HCEC 1CT (cell line): ENCODE measurements around the gene PAM16.
A peak's percentile ranks its signal among the peaks of the same experiment; 100 is the strongest.
"Not testable (repeated sequence)": the region's sequence is repeated elsewhere in the genome, so short reads cannot be mapped to it uniquely, and the experiment has no call there.

ENCODE experiments used
- DNase-seq: peaks from one replicate; pipeline ENCODE4 v3.0.0-alpha.2; 2017

PAM16 gene

DNA sequence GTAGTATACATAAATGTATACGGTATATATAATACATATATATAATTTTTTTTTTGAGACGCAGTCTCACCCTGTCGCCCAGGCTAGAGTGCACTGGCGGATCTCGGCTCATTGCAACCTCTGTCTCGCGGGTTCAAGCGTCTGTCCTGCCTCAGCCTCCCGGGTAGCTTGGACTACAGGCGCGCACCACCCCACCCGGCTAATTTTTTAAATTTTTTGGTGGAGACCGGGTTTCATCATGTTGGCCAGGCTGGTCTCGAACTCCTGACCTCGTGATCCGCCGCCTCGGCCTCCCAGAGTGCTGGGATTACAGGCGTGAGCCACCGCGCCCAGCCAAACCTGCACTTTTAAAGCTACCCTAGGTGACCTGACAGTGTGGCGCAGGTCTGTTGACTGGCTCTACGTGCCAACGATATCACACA, 745 bp downstream of the PAM16 start:
- DNase-seq = no peak

DNA sequence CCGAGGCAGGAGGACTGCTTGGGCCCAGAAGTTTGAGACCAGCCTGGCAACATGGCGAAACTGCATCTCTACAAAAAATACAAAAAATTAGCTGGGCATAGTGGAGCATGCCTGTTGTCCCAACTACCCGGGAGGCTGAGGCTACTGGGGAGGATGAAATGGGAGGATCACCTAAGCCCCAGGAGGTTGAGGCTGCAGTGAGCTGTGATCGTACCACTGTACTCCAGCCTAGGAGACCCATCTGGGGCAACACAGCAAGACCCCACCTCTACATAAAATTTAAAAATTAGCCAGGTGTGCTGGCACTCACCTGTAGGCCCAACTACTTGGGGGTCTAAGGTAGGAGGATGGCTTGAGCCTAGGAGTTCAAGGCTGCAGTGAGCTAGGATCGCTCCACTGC, 1.8 kb downstream of the PAM16 start:
- no peak for DNase-seq

DNA sequence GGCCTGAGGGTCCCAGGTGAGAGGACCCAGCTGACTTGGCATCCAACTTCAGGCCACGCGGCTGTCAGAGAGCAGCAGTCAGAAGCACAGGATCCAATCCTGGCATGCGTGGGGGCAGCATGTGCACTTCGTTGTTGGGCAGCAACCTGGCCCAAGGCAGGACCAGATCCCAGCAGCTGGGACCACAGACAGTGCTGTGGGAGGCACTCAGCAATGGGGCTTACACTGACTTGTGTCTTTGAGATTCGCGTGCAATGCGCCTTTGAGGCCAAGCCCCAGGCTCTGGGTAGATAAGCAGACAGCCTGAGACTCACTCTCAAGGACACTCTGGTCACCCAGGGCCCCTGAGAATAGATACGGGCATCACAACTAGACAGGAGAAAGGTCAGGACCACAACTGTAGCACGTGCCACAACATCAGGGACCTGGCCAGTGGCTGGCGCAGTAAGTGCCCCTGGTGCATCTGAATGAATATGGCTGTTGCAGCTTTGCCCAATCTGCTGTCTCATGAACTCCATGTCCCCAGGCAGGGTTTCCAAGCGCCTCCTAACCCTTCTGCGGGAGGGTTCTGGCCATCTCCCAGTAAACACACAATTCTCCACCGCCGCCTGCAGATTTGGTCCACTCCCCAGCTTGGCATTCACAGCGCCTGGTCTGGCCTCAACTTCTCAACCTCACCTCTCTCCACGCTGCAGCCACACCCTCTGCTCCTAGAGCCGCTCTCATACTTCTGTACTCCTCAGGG, 3.2 kb downstream of the PAM16 start:
- no peak for DNase-seq

DNA sequence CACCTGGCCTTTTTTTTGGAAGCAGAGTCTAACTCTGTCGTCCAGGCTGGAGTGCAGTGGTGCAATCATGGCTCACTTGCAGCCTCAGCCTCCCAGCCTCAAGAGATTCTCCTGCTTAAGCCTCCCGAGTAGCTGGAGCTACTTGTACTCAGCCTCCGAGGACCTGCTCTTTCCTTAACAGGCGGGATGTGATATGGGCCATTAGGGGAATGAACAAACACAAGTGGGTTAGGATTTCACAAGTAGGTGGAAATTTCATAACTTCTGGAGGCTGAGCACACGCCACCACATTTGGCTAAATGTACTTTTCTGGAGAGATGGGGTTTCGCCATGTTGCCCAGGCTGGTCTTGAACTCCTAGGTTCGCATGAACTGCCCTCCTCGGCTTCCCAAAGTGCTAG, 4.1 kb downstream of the PAM16 start:
- no peak for DNase-seq

DNA sequence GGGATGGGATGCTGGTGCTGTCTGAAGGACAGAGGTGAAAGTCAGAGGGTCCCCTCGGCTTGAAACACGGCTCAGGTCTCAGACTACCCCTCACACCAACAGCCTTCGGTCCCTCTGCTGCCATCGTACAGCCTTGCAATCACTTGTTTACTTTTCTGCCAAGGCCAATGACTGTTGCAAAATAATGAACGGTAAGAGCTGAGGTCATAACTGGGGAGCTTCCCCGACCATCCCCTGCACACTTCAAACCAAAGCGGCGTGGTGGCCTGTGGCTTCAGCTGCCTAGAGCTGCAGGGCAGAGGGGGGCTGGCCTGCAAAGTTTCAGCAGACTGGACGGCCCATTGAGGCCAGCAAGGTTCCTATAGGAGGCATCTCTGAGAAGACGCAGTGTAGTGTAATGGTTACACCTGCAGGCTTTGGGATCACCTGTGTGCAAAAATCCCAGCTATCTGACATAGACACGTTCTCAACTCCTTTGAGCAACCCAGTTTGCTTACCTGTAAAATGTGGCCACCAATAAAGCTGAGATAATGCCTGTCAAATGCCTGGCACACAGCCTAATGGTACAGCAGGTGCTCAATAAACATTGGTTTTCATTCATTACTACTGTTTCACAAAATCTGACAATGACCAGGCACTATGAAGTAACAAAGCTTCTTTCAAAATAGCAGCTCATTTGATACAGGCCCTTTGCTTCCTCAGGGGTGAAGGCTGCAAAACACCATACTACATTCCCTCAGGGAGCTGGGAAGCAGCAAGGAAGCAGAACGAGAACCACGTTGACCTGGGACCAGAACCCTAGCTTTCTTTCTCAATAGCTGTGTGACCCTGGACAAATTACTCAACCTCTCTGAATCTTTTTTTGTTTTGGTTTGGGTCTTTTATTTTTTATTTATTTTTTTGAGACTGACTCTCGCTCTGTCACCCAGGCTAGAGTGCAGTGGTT, 5.0 kb downstream of the PAM16 start:
- DNase-seq = no peak

DNA sequence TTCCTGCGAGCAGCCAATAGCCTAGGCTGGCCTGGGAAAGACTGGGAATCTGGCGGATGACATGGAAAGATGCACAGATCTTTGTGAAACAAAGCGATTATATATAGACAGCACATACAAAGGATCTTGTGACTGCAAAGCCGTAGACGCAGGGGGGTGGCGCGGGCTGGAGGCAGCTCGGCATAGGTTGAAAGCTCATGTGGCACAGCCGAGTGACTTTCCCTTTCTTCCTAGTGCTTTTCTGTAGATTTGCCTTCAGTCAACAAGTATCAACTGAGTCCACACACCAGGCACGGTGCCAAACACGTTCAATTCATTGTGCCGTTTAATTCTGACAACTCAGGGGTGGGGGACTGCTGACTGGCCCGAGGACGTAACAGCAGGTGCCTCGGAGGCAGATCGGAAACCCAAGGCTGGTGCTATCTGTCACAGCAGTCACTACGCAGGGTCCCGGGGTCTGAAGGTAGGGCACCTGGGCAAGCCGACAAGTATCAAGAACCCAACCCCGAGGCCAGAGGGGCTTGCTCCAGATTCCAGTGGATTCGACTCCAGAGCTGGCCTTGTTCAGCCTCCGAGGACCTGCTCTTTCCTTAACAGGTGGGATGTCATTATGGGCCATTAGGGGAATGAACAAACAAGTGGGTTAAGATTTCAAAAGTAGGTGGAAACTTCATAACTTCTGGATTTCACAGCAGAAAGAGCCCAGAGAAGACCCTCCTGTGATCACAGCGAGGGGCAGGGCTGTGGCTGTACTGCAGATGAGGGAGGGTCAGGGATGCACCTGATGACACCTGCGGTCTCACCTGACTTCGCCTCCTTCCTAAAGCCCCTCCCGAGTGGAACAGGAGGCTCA, 5.9 kb downstream of the PAM16 start:
- DNase-seq = peak; percentile 11

DNA sequence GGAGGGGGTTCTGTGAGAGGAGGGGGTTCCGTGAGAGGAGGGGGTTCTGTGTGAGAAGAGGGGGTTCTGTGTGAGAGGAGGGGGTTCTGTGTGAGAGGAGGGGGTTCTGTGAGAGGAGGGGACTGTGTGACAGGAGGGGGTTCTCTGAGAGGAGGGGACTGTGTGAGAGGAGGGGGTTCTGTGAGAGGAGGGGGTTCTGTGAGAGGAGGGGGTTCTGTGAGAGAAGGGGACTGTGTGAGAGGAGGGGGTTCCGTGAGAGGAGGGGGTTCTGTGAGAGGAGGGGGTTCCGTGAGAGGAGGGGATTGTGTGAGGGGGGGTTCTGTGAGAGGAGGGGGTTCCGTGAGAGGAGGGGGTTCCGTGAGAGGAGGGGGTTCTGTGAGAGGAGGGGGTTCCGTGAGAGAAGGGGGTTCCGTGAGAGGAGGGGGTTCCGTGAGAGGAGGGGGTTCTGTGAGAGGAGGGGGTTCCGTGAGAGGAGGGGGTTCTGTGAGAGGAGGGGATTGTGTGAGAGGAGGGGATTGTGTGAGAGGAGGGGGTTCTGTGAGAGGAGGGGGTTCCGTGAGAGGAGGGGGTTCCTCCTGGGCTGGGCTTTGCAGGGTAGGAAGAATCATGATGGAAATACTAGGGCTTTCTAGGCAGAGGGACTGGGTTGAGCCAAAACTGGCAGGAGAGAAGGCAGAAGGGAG, 6.7 kb downstream of the PAM16 start:
- not testable (repeated sequence) for DNase-seq

DNA sequence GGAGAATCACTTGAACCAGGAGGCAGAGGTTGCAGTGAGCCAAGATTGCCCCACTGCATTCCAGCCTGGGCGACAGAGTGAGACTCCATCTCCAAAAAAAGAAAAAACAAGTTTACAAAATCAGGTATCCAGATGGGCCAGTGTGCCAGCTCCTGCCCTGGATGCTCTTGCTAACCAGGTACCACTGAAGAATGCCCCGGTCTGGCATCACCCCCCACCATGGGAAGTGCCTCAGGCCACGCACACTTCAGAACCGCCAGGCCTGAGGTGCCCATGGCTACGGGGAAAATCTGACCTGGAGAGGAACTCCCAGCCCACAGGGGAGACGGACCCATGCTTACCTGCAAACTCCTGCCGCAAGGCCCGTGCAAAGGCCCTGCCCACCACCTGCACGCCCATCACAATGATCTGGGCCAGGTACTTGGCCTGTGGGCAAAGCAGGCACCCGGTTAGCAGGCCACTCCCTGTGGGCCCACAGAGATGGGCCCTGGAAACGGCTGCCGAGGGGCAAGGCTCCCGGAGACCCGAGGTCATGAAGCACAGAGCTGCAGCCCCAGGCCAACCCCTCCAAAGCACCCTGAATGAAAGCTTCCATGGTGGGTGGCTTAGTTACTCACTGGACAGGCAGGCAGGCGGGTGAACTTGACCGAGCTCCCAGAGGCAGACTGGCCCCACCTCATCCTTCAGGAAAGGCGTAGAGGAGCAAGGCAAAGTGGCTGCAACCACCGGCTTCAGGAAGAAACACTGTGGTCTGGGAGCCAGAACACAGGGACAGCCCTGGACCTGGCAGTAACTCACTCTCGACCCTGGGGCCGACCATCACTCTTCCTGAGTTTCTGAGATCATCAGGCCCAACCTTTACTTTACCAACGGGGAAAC, 8.0 kb downstream of the PAM16 start:
- DNase-seq = no peak

DNA sequence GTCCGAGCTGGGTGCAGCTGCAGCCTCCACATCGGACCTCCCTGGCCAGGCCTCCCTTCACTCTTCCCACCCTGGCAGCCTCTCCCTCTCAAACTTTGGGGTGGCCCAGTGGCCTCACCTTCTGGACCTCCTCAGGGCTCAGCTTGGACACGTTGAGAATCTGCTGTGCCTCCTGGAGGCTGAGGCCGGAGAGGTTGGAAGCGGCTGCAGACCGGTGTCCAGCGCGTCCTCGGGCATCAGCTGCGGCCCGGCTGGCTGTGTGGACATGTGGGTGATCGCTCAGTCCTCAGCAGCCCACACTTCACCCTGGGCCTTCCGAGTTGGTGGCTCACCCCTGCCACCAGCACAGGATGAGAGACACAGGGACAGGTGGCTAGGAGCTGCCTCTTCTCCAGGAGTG, 9.9 kb downstream of the PAM16 start:
- DNase-seq = no peak

DNA sequence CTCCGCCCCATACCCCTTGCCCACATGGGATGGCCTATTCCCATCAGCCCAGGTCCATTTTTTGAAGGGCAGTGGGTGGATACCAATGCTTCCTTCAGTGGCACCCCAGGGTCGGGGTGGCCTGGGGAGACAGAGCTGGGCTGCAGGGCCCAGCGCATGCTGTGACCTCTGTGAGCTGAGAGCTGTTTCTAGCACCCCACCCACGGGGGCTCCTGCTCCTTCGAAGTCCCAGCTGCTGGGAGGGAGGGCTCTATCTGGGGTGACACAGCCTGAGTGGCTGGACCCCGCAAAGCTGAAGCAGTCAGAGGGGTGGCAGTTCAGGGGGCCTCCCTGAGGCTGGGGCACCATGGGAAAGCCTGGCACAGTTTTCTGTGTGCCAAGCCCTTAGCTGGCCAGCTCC, 10.7 kb downstream of the PAM16 start:
- DNase-seq = no peak

DNA sequence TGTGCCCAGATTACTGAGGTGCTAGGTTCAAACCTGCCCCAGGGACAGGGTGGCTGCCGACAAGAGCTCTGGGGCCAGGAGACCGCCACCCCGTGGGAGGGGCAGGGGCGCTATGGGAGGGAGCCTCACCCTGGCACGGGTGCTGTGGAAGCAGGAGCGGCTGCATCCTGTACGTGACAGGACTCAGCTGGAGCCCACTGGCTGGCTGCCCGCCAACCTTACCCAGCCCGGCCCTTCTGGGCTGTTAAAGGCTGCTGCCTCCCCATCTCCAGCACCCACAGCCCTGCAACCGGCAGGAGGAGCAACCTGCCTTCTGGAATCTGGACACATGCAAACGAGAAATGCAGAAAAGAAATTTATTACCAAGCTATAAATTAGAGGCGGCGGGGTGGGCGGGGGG, 11.2 kb downstream of the PAM16 start:
- DNase-seq = no peak

DNA sequence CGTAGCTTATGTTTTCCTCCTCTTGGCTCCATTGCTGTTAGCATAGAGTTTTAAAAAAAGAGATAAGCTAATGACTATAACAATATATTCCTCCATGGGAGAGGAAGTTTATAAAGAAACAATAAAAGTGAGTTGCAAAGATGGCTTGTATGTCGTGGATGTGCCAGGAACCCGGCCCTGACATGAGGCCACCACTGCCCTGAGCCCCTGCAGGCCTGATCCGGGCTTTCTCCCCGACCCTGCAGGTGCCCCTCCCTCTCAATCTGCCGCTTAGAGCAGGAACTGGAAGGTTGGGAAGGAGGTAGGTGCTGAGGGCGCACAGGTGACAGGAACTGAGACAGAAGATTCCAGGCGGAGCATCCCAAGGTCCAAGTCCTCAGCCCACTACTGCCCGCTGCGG, 11.7 kb downstream of the PAM16 start:
- no peak for DNase-seq

DNA sequence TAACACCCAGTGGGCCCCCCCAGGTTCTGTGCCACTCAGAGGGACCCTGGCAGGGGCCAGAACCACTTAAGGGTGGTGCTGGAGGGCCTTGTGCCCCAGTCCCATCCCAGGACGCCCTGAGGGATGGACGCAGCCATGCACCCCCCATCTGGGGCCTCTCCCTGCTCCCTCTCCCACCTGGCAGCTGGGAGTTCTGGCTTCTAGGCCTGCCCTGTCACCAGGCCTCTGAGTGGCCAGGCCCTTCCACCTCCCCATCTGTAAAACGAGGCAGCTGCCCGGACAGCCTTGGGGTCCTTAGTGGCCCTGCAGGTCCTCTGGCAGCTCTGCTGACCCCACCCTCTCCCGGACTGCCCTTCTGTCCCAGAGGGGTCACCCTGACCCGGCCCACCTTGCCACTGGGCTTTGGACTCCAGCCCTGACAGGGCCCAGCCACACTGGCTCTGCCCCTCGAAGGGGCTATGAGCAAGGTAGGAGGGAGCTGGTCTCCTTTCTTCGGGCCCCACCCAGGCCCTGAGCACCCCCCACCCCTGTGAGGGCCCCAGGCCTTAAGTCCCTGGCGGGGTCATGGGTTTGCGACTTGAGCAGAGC, 12.3 kb downstream of the PAM16 start:
- no peak for DNase-seq

DNA sequence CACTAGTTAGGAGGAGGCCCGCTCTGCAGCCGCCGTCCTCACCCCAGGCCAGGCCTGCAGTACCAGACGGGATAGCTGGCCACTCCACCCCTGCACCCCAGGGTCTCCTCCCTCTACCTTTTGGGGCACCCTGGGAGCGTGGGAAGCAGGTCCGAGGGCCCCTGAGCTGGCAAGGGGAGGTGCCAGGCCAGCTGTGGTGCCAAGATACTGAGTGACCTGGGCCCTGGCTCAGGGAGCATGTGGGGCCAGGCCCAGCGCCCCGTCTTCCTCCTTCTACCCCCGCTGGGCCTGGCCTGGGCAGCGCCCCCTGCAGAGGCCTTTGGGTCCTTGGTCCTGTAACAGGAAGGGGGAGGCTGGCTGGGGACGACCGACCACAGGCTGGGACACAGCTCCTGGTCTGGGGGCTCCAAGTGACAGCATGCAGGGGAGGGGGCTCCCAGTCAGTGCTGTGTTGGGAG, 13.0 kb downstream of the PAM16 start:
- no peak for DNase-seq

DNA sequence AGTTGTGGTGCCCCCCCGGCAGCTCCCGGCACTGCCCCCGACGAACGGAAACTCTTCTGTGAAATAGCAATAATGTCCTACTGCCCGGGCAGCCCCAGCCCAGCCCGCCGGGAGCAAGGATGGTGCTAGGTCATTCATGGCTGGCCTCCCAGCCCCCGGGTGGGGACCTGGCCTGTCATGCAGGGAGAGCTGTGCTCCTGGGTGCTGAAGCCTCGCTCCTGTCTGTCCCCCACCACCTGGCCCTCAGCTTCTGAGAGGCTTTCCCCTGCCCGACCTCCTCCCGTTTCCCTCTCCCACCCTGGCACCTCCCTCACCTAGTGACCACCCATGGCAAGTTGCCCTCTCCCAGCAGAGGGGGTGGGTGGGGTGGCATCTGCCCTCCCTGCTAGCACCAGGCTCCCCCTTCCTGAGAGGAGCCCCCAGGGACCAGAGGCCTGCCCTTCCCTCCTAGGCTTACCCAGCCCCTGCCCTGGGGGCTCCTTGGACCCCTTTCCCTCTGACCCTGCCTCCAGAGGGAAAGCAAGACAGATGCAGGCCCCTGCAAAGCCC, 13.5 kb downstream of the PAM16 start:
- DNase-seq = no peak

DNA sequence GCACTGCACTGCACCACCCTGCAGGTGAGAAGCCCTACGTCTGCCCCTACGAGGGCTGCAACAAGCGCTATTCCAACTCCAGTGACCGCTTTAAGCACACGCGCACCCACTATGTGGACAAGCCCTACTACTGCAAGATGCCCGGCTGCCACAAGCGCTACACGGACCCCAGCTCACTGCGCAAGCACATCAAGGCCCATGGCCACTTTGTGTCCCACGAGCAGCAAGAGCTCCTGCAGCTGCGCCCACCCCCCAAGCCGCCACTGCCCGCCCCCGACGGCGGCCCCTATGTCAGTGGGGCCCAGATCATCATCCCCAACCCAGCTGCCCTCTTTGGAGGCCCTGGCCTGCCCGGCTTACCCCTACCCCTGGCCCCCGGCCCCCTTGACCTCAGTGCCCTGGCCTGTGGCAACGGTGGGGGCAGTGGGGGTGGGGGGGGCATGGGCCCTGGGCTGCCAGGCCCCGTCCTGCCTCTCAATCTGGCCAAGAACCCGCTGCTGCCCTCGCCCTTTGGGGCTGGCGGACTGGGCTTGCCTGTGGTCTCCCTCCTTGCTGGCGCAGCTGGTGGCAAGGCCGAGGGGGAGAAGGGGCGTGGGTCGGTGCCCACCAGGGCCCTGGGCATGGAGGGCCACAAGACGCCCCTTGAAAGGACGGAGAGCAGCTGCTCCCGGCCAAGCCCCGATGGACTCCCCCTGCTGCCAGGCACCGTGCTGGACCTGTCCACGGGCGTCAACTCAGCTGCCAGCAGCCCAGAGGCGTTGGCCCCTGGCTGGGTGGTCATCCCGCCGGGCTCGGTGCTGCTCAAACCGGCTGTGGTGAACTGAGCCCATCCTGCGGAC, 14.2 kb downstream of the PAM16 start:
- no peak for DNase-seq

DNA sequence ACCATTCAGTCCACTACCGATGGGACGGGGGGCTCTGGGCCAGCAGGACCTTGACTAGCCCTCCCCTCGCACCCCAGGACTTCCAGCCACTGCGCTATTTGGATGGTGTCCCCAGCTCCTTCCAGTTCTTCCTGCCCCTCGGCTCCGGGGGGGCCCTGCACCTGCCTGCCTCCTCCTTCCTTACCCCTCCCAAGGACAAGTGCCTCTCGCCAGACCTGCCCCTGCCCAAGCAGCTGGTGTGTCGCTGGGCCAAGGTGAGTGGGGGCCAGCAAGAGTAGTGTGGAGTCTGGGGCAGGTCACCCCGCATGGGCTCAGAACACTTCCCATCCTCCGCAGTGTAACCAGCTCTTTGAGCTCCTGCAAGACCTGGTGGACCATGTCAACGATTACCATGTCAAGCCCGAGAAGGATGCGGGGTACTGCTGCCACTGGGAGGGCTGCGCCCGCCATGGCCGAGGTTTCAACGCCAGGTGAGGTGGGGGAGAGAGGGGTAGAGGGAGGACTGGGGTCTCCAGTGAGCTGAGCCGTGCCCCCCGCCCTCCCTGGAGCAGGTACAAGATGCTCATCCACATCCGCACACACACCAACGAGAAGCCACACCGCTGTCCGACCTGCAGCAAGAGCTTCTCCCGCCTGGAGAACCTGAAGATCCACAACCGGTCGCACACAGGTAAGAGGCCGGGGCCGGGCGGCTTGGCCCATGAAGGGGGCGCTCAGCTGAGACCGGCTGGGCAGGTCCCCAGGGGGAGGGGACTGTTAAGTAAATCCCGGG, 16.2 kb downstream of the PAM16 start:
- DNase-seq = no peak

DNA sequence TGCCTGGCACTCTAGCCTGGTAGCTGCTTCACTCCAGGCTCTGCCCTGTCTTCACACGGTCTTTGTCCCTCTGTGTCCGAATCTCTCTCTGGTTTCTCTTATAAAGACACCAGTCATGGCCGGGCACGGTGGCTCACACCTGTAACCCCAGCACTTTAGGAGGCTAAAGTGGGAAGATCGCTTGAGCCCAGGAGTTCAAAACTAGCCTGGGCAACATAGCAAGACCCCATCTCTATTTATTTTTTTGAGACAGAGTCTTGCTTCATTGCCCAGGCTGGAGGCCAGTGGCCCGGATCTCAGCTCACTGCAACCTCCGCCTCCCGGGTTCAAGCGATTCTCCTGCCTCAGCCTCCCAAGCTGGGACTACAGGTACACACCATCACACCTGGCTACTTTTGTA, 17.4 kb downstream of the PAM16 start:
- DNase-seq = not testable (repeated sequence)

DNA sequence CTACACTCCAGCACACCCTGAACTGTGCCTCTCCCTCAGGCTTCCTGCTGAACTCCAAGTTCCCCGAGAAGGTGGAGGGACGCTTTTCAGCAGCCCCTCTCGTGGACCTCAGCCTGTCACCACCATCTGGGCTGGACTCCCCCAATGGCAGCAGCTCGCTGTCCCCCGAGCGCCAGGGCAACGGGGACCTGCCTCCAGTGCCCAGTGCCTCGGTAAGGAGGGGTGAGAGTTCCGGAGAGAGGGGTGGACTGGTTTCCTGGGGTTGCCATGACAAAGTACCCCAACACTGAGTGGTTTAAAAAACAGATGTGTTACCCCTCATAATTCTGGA, 17.8 kb downstream of the PAM16 start:
- no peak for DNase-seq
